ENCODE data around the gene NKD1. TPM values are rescaled to one million over a fixed set of nuclear protein-coding genes. Genes with fewer than 3 reads are reported as not detected.

NKD1 gene
- total RNA-seq, 1 experiment from 2014 or later = 11.4 TPM

DNA sequence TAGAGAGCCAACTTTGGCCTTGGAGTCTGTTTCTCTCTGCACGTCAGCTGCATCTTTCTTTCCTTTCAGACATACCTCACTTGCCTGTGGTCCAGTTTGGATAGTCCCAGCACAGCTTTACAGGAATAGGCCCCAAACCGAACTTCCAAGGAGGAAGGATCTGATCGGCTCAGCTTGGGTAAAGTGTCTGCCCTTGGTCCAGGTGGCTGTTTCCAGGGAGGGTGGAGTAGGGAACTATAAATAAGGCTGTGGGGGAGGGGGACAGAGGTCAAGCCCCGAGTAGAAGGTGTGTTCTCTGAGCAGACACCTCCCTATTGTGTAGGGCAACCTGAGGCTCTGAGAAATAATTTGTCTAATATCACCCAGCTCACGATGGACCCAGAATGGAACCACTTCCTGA, 29.2 kb upstream of the NKD1 start:
- H3K27ac ChIP-seq (ENCODE audit: low read depth, low read length) = no peak overlapping the region
- intact Hi-C loops (cut with micrococcal nuclease) = no loop called here
- H3K27me3 ChIP-seq (ENCODE audit: insufficient read depth, low read length) = peaks cover 15% of the 10 kb centered on the region
- no TSS peak for BruUV-seq (replicated peaks)
- H3K79me2 ChIP-seq (ENCODE audit: insufficient read depth, low read length) = no peaks in the 10 kb centered on the region
- ChIA-PET RAD21 (ENCODE audit: low non-redundant PET in 1 of 2, low total read pairs in 2 of 2, uncharacterized antibody in 2 of 2, unreplicated experiment in 2 of 2) (no interaction called here), POLR2A (interaction anchor here (0.8 kb wide), 1 partner anchor 15 kb away, joined by 3 read pairs; no protein-coding TSS in a partner anchor), CTCF (interaction anchor here (1.7 kb wide), 1 partner anchor 10 kb away, joined by 6 read pairs; no protein-coding TSS in a partner anchor)
- H3K4me1 ChIP-seq (ENCODE audit: control insufficient read depth in 1 of 2, insufficient read depth in 2 of 2, low read length in 2 of 2) = peaks cover 0 to 7% of the 10 kb centered on the region in 2 experiments; a peak in 1 of 4 replicates
- no peak overlapping the region for H3K9ac ChIP-seq (ENCODE audit: low read length)
- H3K9me2 ChIP-seq (ENCODE audit: insufficient read depth) = no peaks in the 10 kb centered on the region
- no peaks in the 10 kb centered on the region for H3K36me3 ChIP-seq (ENCODE audit: control insufficient read depth in 1 of 2, insufficient read depth in 2 of 2, low read length in 2 of 2)
- no peak overlapping the region for H2AFZ ChIP-seq (ENCODE audit: low read depth, low read length, poor library complexity, severe bottlenecking)
- no peaks in the 10 kb centered on the region for H4K20me1 ChIP-seq (ENCODE audit: insufficient read depth)
- ATAC-seq (no peak; the same call in 1 of the 2 replicates), DNase-seq (ENCODE audit: low read depth, low spot score) (no peak)
- TF ChIP-seq EZH2 (IDR thresholded peaks at IDR 0.05) (no peak), POLR2A (IDR thresholded peaks at IDR 0.05; ENCODE audit: borderline replicate concordance, extremely low read depth, insufficient read depth, insufficient read length) (no peak), JUND (IDR thresholded peaks at IDR 0.05) (no peak), ELF1 (IDR thresholded peaks at IDR 0.05; ENCODE audit: borderline replicate concordance, low read depth) (no peak), SIN3A (IDR thresholded peaks at IDR 0.05; ENCODE audit: low read depth) (no peak), TCF7L2 (IDR thresholded peaks at IDR 0.05; ENCODE audit: borderline replicate concordance, extremely low read depth, insufficient read depth, insufficient read length) (no peak), SRF (IDR thresholded peaks at IDR 0.05; ENCODE audit: low read depth) (no peak), EGR1 (IDR thresholded peaks at IDR 0.05; ENCODE audit: low read depth) (no peak), YY1 (IDR thresholded peaks at IDR 0.05; ENCODE audit: extremely low read depth, insufficient replicate concordance, low read depth, low read length) (no peak), CEBPB (IDR thresholded peaks at IDR 0.05; ENCODE audit: low read depth) (no peak), ZNF274 (IDR thresholded peaks at IDR 0.05; ENCODE audit: low read depth, low read length) (no peak), POLR2AphosphoS5 (IDR thresholded peaks at IDR 0.05; ENCODE audit: low read depth, low read length) (no peak)
- TF ChIP-seq, protein P1, sequence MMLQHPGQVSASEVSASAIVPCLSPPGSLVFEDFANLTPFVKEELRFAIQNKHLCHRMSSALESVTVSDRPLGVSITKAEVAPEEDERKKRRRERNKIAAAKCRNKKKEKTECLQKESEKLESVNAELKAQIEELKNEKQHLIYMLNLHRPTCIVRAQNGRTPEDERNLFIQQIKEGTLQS (IDR thresholded peaks at IDR 0.05) = no peak
- TF ChIP-seq, protein P2, sequence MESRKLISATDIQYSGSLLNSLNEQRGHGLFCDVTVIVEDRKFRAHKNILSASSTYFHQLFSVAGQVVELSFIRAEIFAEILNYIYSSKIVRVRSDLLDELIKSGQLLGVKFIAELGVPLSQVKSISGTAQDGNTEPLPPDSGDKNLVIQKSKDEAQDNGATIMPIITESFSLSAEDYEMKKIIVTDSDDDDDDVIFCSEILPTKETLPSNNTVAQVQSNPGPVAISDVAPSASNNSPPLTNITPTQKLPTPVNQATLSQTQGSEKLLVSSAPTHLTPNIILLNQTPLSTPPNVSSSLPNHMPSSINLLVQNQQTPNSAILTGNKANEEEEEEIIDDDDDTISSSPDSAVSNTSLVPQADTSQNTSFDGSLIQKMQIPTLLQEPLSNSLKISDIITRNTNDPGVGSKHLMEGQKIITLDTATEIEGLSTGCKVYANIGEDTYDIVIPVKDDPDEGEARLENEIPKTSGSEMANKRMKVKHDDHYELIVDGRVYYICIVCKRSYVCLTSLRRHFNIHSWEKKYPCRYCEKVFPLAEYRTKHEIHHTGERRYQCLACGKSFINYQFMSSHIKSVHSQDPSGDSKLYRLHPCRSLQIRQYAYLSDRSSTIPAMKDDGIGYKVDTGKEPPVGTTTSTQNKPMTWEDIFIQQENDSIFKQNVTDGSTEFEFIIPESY (IDR thresholded peaks at IDR 0.05; ENCODE audit: extremely low read depth, insufficient replicate concordance, low read length) = no peak
- TF ChIP-seq, protein P3, sequence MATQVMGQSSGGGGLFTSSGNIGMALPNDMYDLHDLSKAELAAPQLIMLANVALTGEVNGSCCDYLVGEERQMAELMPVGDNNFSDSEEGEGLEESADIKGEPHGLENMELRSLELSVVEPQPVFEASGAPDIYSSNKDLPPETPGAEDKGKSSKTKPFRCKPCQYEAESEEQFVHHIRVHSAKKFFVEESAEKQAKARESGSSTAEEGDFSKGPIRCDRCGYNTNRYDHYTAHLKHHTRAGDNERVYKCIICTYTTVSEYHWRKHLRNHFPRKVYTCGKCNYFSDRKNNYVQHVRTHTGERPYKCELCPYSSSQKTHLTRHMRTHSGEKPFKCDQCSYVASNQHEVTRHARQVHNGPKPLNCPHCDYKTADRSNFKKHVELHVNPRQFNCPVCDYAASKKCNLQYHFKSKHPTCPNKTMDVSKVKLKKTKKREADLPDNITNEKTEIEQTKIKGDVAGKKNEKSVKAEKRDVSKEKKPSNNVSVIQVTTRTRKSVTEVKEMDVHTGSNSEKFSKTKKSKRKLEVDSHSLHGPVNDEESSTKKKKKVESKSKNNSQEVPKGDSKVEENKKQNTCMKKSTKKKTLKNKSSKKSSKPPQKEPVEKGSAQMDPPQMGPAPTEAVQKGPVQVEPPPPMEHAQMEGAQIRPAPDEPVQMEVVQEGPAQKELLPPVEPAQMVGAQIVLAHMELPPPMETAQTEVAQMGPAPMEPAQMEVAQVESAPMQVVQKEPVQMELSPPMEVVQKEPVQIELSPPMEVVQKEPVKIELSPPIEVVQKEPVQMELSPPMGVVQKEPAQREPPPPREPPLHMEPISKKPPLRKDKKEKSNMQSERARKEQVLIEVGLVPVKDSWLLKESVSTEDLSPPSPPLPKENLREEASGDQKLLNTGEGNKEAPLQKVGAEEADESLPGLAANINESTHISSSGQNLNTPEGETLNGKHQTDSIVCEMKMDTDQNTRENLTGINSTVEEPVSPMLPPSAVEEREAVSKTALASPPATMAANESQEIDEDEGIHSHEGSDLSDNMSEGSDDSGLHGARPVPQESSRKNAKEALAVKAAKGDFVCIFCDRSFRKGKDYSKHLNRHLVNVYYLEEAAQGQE (IDR thresholded peaks at IDR 0.05; ENCODE audit: low read depth) = no peak
- peaks cover 0 to 8% of the 10 kb centered on the region in 2 experiments; a peak in 1 of 4 replicates for H3K9me3 ChIP-seq (ENCODE audit: control insufficient read depth in 1 of 2, insufficient read depth in 1 of 2, low read depth in 1 of 2, low read length in 2 of 2)
- no peak overlapping the region for H3K4me2 ChIP-seq (ENCODE audit: low read length)
- no peak overlapping the region for H3K4me3 ChIP-seq (replicated peaks in 1 of 2; ENCODE audit: low read depth in 1 of 2, low read length in 2 of 2)
